ENCODE measurements around the gene EPHB1. TPM values are rescaled to one million over a fixed set of nuclear protein-coding genes. Genes with fewer than 3 reads are reported as not detected.

Gene EPHB1
- total RNA-seq, 1 experiment from 2014 or later: 2.8 TPM

DNA sequence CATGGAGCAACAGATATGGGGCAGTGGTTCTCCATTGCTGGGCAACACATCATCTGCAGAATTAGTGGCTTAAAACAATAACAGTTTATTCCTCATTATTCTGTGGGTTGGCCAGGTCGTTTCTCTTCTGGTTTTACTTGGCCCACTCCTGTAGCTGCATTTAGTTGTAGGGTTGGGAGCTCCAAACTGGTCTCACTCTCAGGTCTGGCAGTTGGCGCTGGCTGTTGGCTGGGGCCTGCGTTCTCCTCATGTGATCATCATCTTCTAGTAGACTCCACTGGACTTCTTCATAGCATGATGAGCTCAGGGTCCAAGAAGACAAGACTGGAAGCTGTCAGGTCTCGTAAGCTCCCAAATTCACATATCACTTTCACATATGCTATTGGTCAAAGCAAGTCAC, 91.9 kb downstream of the EPHB1 start:
- Histone ChIP-seq H2BK20ac (ENCODE audit: low read depth, low read length, poor library complexity, severe bottlenecking) (no peak overlapping the region), H3T11ph (ENCODE audit: low read length) (no peak overlapping the region), H2BK5ac (ENCODE audit: insufficient read length, low read length) (no peak overlapping the region), H3K9me3 (ENCODE audit: control insufficient read depth, low read depth, low read length) (no peaks in the 10 kb centered on the region), H3K9ac (ENCODE audit: extremely low read depth, insufficient read length, low read length) (no peak overlapping the region), H3K27me3 (ENCODE audit: insufficient read depth, low read length) (peaks cover 5% of the 10 kb centered on the region), H3K4me2 (ENCODE audit: insufficient read depth, insufficient read length, low read length) (no peak overlapping the region), H4K20me1 (ENCODE audit: control insufficient read depth, insufficient read depth, insufficient read length) (no peaks in the 10 kb centered on the region), H2BK12ac (ENCODE audit: insufficient read length, low read depth, low read length) (no peak overlapping the region), H3K4ac (ENCODE audit: low read depth, low read length) (no peak overlapping the region), H2BK15ac (ENCODE audit: low read depth, low read length) (no peak overlapping the region), H4K5ac (ENCODE audit: insufficient read length, low read depth, low read length) (no peak overlapping the region), H4K8ac (replicated peaks; ENCODE audit: insufficient read length, low read depth, low read length) (no peak overlapping the region), H4K91ac (ENCODE audit: insufficient read length, low read depth, low read length) (no peak overlapping the region), H3K56ac (ENCODE audit: insufficient read length, low read depth, low read length) (no peak overlapping the region), H3K79me2 (ENCODE audit: insufficient read depth, low read length) (no peaks in the 10 kb centered on the region), H3K14ac (ENCODE audit: insufficient read depth, low read length) (no peak overlapping the region), H2BK120ac (ENCODE audit: low read depth, low read length, poor library complexity, severe bottlenecking) (no peak overlapping the region), H3K4me1 (ENCODE audit: insufficient read depth, low read length) (peaks cover 4% of the 10 kb centered on the region; the same call in 1 of the 2 replicates), H2AFZ (ENCODE audit: low read length) (no peak overlapping the region), H3K18ac (ENCODE audit: insufficient read length, low read depth, low read length) (no peak overlapping the region), H2AK5ac (ENCODE audit: insufficient read length, low read length) (no peak overlapping the region), H3K79me1 (ENCODE audit: insufficient read depth, low read depth, low read length, poor library complexity, severe bottlenecking) (no peaks in the 10 kb centered on the region), H3K23me2 (ENCODE audit: insufficient read length, low read depth, low read length, poor library complexity, severe bottlenecking) (no peaks in the 10 kb centered on the region), H3K27ac (ENCODE audit: insufficient read length, low read depth, low read length) (no peak overlapping the region), H3K23ac (ENCODE audit: insufficient read length, low read depth, low read length) (no peak overlapping the region)
- H3K27me3 Mint-ChIP-seq (ENCODE audit: low read depth): peaks cover 25% of the 10 kb centered on the region
- no peak overlapping the region for H3K27ac Mint-ChIP-seq
- peaks cover 9 to 12% of the 10 kb centered on the region in 2 experiments for H3K4me1 Mint-ChIP-seq
- TF ChIP-seq, protein P1, sequence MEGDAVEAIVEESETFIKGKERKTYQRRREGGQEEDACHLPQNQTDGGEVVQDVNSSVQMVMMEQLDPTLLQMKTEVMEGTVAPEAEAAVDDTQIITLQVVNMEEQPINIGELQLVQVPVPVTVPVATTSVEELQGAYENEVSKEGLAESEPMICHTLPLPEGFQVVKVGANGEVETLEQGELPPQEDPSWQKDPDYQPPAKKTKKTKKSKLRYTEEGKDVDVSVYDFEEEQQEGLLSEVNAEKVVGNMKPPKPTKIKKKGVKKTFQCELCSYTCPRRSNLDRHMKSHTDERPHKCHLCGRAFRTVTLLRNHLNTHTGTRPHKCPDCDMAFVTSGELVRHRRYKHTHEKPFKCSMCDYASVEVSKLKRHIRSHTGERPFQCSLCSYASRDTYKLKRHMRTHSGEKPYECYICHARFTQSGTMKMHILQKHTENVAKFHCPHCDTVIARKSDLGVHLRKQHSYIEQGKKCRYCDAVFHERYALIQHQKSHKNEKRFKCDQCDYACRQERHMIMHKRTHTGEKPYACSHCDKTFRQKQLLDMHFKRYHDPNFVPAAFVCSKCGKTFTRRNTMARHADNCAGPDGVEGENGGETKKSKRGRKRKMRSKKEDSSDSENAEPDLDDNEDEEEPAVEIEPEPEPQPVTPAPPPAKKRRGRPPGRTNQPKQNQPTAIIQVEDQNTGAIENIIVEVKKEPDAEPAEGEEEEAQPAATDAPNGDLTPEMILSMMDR (conservative IDR thresholded peaks at IDR 0.05): no peak
- no peak overlapping the region for H3K4me3 Mint-ChIP-seq
- H3K36me3 Mint-ChIP-seq (ENCODE audit: insufficient read depth in 1 of 3, low read depth in 3 of 3): peaks cover 0 to 3% (median 0%) of the 10 kb centered on the region in 3 experiments; a peak in 1 of 7 replicates
- DNase-seq: no peak
- peaks cover 0 to 5% of the 10 kb centered on the region in 2 experiments; a peak in 1 of 5 replicates for H3K9me3 Mint-ChIP-seq
- WGBS (ENCODE audit: extremely low coverage, insufficient read length, low lambda C conversion rate): no CpG with 5 or more reads among the region's 4 CpGs

Data from H9 (cell line).